ENCODE results near the gene NMNAT2. TPM values are rescaled to one million over a fixed set of nuclear protein-coding genes. Genes with fewer than 3 reads are reported as not detected.

NMNAT2 gene
- total RNA-seq, 1 experiment from 2014 or later = 11.4 TPM

- no peak overlapping the region for H3K4ac ChIP-seq (ENCODE audit: low read depth, low read length)
- H2AK5ac ChIP-seq (ENCODE audit: insufficient read length, low read length) = no peak overlapping the region
- no peak overlapping the region for H3K23ac ChIP-seq (ENCODE audit: insufficient read length, low read depth, low read length)
- H4K91ac ChIP-seq (ENCODE audit: insufficient read length, low read depth, low read length) = no peak overlapping the region
- no peak overlapping the region for H2BK20ac ChIP-seq (ENCODE audit: low read depth, low read length, poor library complexity, severe bottlenecking)
- Mint-ChIP-seq H3K9me3 (no peaks in the 10 kb centered on the region), H3K27ac (no peak overlapping the region), H3K36me3 (ENCODE audit: insufficient read depth in 1 of 3, low read depth in 3 of 3) (no peaks in the 10 kb centered on the region), H3K4me1 (peaks cover 4% of the 10 kb centered on the region in 2 experiments), H3K4me3 (no peak overlapping the region), H3K27me3 (ENCODE audit: low read depth) (no peaks in the 10 kb centered on the region)
- no peak overlapping the region for H2AFZ ChIP-seq (ENCODE audit: low read length)
- H3K23me2 ChIP-seq (ENCODE audit: insufficient read length, low read depth, low read length, poor library complexity, severe bottlenecking) = no peaks in the 10 kb centered on the region
- TF ChIP-seq CTCF (conservative IDR thresholded peaks at IDR 0.05) = no peak
- H3K79me1 ChIP-seq (ENCODE audit: insufficient read depth, low read depth, low read length, poor library complexity, severe bottlenecking) = no peaks in the 10 kb centered on the region
- no CpG with 5 or more reads among the region's 2 CpGs for WGBS (ENCODE audit: extremely low coverage, insufficient read length, low lambda C conversion rate)
- H3T11ph ChIP-seq (ENCODE audit: low read length) = no peak overlapping the region
- no peaks in the 10 kb centered on the region for H4K20me1 ChIP-seq (ENCODE audit: control insufficient read depth, insufficient read depth, insufficient read length)
- H3K4me1 ChIP-seq (ENCODE audit: insufficient read depth, low read length) = no peaks in the 10 kb centered on the region
- H3K14ac ChIP-seq (ENCODE audit: insufficient read depth, low read length) = no peak overlapping the region
- H3K27ac ChIP-seq (ENCODE audit: insufficient read length, low read depth, low read length) = no peak overlapping the region
- no peak overlapping the region for H3K9ac ChIP-seq (ENCODE audit: extremely low read depth, insufficient read length, low read length)
- H3K4me2 ChIP-seq (ENCODE audit: insufficient read depth, insufficient read length, low read length) = no peak overlapping the region
- no peak overlapping the region for H2BK5ac ChIP-seq (ENCODE audit: insufficient read length, low read length)
- H3K56ac ChIP-seq (ENCODE audit: insufficient read length, low read depth, low read length) = no peak overlapping the region
- H2BK120ac ChIP-seq (ENCODE audit: low read depth, low read length, poor library complexity, severe bottlenecking) = no peak overlapping the region
- H3K79me2 ChIP-seq (ENCODE audit: insufficient read depth, low read length) = no peaks in the 10 kb centered on the region
- no peak for DNase-seq
- no peak overlapping the region for H2BK12ac ChIP-seq (ENCODE audit: insufficient read length, low read depth, low read length)
- no peak overlapping the region for H3K18ac ChIP-seq (ENCODE audit: insufficient read length, low read depth, low read length)
- no peaks in the 10 kb centered on the region for H3K9me3 ChIP-seq (ENCODE audit: control insufficient read depth, low read depth, low read length)
- H4K8ac ChIP-seq (replicated peaks; ENCODE audit: insufficient read length, low read depth, low read length) = no peak overlapping the region
- H3K27me3 ChIP-seq (ENCODE audit: insufficient read depth, low read length) = no peaks in the 10 kb centered on the region
- H4K5ac ChIP-seq (ENCODE audit: insufficient read length, low read depth, low read length) = no peak overlapping the region
- H2BK15ac ChIP-seq (ENCODE audit: low read depth, low read length) = no peak overlapping the region
Observed at GRCh38 chr1:183443011-183443410, 24.8 kb upstream of the NMNAT2 start.
